GM21367 (cell line): ENCODE measurements around the gene PPP1R2C.

Experiments
- ATAC-seq: cut with Tn5 transposase; IDR thresholded peaks from one replicate; pipeline ENCODE4 v1.9.1; 2021; ENCODE audit not compliant: unreplicated experiment

Gene PPP1R2C

DNA sequence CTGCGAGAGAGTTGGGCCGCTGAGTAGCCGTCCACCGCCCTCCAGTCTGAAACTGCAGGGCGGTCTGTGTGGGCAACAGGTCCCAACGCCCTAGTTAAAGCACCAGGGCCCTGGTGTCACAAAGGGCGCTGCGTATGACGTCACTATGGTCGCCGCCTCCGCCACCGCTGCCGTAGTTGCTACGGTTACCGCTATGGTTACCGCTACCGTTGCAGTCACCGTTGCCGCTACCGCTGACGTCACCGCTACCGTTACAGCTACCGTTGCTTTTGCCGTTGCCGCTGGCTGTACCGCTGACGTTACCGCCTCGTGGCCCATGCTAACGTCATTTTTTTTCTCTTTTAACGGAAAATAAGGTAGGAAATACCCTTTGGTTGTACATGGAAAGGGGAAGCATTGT, at the start of gene PPP1R2C:
Gene PPP1R2C (minus strand): TSS at position 68 of the 400 bp plus-strand sequence. CDS start 84 bp downstream, outside the sequence.
- ATAC-seq = no peak

- ATAC-seq = no peak
Observed at GRCh38 chrX:42825201-42825600, 47.2 kb upstream of the PPP1R2C start.

DNA sequence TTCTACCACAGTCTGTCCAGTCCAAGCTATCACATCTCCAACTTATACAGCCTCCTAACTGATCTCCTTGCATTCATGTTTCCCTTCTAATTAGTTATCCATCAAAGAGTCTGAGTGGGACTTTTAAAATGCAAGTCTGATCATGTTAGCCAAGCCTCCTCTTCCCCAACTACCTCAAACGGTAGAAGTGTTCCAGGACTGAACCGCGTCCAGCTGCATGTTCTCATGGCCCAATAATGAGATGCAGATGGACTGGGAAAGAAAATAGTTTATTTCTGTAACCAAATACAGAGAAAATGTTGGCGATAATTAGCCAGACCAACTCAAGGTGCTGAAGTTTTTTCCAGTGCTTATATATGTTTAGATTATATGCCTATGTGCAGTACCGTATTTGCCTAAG, 46.6 kb upstream of the PPP1R2C start:
- ATAC-seq = no peak

DNA sequence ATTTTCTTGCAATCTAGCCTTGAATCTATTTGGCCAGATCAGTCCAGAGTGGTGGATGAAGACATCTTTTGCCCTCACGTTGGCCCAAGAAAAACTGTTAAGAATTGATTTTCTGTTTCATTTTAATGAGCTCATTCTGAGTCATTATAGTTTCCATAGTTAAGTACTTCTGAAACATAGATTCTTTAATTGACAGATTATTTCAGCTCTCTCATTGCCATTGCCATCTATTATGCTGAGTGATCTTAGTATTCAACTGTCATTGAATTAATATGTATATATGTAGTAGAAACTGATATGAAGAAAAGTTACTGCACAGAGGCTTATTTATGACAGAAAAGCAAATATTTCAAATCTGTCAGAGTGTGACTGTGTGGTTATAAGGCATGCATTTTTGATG, 45.5 kb upstream of the PPP1R2C start:
- ATAC-seq = no peak

DNA sequence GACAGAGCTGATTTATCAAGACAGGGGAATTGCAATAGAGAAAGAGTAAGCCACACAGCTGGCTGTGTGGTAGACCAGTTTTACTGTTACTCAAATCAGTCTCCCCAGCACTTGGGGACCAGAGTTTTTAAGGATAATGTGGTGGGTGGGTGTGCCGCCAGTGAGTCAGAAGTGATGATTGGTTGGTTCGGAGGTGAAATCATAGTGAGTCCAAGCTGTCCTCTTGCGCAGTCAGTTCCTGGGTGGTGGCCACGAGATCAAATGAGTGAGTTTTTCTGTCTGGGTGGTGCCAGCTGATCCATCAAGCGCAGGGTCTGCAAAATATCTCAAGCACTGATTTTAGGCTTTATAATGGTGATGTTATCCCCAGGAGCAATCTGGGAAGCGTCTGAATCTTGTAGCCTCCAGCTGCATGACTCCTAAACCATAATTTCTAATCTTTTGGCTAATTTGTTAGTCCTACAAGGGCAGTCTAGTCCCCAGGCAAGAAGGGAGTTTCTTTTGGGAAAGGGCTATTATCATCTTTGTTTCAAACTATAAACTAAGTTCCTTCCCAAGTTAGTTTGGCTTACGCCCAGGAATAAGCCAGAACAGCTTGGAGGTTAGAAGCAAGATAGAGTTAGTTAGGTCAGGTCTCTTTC, 44.0 kb upstream of the PPP1R2C start:
- no peak for ATAC-seq

GRCh38 chrX:42818151-42818921, 40.4 kb upstream of the PPP1R2C start:
- ATAC-seq = no peak

DNA sequence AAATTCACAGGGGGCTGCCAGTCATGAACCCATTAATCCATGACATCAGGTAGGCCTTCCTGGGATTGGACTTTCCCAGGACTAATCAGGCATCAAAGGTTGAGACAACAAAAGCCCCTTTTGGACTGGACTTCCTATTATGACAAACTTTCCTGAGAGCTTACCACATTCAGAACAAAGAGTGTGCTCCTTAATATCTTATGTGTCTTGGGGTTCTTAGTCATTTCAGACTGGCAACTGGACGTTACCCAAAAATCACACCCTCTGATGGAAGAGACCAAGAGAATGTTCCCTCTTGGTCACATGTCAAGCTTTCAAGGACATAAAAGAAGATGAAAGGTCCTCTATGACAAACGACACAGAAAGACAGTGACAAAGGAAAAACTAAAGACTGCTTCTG, 31.6 kb upstream of the PPP1R2C start:
- no peak for ATAC-seq

DNA sequence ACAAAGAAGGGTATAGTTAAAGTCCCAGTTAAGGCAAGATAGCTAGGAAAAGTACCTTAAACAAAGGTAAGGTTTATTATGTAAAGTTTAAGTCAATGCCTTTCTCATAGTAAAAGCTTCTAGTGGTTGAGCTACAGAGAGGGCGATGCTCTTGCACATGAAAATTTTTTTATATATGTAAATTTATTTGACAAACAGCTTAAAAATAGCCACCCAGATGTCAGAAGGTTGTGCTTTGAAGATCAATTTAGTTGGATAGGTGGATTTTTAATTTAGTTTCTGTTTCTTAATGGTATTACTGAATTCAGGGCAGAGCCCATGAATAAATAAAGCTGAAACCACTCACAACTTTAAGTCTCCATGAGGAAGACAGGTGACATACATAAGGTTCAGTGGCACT, 29.4 kb upstream of the PPP1R2C start:
- ATAC-seq = no peak

DNA sequence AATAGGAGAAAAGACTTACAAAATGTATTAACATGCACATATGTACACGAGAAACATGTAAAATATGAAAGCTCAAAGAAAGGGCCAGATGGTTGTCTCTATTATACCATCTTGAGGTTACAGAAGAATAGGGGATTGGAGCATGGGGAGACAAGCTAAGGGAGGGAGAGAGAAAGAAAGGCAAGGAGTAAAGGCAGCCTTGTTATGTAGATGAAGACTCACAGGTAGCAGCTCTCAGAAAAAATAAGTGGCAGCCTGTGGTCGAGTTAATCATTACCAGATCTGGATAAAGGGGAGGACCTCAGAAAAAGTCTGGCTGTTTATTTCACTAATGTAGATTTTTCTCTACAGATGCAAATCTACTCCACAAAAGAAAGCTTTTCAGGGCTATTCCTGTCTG, 26.6 kb upstream of the PPP1R2C start:
- no peak for ATAC-seq

DNA sequence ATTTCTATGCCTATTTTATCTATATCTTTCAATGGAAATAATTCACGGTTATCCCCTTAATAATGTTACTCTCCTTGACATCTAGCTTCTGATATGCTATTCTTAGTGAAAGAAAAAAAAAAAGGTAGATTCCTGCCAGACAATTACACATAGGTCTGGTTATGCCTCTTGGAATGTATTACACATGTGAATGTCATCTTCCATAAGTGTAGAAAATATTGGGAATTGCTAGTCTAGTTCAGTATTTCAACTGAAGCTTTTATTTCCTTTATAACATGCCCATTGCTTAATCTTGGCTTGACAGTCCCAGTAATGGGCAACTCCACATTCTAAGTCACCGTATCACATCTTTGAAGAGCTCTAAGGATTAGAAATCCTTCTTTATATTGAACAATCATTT, 25.4 kb upstream of the PPP1R2C start:
- no peak for ATAC-seq

DNA sequence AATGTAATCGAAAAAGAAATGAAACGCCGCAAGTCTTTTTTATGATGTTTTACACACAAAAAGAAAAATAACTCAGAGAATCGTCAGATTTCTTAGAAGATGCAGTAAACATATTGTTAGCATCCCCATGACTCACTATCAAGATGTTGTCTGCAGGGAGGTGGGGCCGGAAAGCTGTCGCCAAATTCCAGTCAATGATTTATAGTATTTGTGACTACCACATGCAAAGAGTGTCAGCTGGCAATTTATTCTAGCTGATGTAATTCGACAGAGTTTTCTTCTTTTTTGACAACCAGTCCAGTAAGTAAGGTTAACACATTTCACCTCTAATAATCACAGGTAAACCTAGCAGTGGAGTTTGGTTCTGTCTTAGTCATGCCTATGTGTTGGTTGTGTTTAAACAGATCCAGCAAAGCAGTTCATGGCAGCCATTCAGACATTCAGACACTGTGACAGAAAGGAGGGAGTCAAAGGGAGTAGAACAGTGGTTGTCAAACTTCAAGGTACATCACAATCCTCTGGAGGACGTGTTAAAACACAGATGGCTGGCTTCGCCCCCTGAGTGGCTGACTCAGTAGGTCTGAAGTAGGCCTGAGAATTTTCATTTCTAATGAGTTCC, 19.8 kb upstream of the PPP1R2C start:
- no peak for ATAC-seq

- ATAC-seq = no peak
Observed at GRCh38 chrX:42783451-42783850, 5.5 kb upstream of the PPP1R2C start.

DNA sequence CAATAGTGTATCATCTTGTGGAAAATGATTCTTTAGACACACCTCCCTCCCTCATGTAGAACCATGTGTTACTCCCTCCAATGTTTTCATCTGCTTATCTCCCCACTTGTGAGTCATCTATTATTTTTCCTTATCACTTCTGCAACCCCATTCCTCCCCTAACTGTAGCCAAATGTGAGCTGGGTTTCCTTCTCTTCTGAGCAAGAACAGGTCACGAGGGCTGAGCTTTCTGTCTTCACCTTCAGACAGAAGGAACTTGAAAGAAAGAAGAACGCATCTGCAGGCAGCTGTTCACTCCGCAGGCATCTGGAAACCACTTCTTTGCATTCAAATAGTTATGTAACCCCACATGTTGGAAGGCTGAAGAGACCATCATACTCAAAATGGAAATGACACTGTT, 1.8 kb downstream of the PPP1R2C start:
- no peak for ATAC-seq

GRCh38 chrX:42772874-42773273, 5.1 kb downstream of the PPP1R2C start:
- ATAC-seq = no peak

- no peak for ATAC-seq
Observed at GRCh38 chrX:42771506-42772335, 6.2 kb downstream of the PPP1R2C start.

DNA sequence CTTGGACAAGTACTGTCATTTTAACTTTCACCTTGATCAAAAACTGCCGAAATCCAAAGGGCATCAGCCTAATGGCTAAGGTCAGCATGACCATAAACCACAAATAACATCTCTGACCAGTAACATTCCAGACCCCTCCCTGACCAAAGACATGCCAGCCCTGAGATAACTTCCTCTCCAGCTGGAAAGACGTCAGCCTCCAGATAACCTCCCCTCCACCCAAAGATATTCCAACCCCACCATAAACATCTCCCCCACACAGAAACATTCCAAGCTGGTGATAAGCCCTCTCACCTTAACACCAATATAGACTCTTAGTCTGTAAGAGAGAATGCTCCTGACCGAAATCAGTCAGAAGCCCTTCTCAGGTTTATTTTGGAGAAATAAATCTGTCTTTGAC, 7.4 kb downstream of the PPP1R2C start:
- no peak for ATAC-seq

GRCh38 chrX:42759881-42760280, 18.1 kb downstream of the PPP1R2C start:
- ATAC-seq = no peak

- no peak for ATAC-seq
Observed at GRCh38 chrX:42755815-42756214, 22.1 kb downstream of the PPP1R2C start.

DNA sequence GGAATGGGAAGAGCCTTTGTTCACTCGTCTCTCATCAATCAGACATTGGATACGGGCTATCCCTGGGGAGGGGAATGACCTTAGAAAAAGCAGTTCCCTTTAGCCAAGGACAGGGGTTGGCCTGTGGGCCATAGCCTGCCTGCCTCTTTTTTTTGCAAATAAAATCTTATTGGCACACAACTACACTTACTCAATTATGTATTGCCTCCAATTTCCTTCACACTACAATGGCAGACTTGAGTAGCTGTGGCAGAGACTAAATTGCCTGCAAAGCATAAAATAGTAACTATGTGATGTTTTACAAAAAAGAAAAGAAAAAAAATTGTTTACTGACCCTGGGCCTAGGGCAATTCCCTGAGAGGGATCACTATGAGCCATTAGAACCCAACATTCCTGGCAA, 23.4 kb downstream of the PPP1R2C start:
- no peak for ATAC-seq

DNA sequence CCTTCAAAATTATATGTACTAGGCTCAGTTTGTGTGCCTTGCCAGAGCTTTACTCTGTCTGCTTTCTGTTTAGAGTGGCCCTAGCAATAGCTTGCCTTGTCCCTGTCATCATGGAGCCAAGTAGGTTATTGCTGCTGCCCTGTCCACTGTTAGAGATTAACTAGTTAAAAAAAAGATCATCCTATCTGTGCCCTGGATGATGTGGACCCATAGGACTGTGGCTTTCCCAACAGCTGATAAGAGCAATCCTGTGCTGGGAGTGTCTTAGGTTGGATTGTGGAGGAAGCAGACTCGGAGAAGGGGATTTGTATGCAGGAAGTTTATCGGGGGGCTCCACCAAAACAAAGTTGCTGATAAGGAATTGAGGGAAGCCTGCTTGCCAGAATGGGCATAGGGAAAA, 23.8 kb downstream of the PPP1R2C start:
- ATAC-seq = no peak

- no peak for ATAC-seq
Observed at GRCh38 chrX:42752730-42753129, 25.2 kb downstream of the PPP1R2C start.
